ENCODE measurements around the gene STK24. TPM values are rescaled to one million over a fixed set of nuclear protein-coding genes. Genes with fewer than 3 reads are reported as not detected.
"Not testable (repeated sequence)": the region's sequence is repeated elsewhere in the genome, so short reads cannot be mapped to it uniquely, and the experiment has no call there.

The STK24 gene
- total RNA-seq, 3 donors from 2014 or later: 135 to 152 (median 142) TPM

DNA sequence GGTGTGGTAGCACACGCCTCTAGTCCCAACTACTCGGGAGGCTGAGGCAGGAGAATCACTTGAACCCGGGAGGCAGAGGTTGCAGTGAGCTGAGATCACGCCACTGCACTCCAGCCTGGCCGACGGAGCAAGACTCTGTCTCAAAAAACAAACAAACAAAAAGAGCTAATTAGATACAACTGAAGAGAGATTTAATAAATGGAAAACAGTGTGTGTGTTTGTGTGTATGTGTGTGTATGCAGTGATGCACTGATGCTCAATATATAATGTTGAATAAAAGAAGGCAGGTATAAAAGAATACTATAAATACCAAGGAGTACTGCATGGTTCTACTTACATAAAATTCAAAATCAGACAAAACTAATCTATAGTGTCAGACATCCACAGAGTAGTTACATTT is 13.6 kb upstream of the STK24 start:
- not testable (repeated sequence) for H3K9me3 Mint-ChIP-seq; ATAC-seq; H3K4me3 Mint-ChIP-seq; H3K4me1 Mint-ChIP-seq (ENCODE audit: low read depth); H3K27me3 Mint-ChIP-seq (ENCODE audit: low read depth); H3K36me3 Mint-ChIP-seq (ENCODE audit: insufficient read depth); DNase-seq

DNA sequence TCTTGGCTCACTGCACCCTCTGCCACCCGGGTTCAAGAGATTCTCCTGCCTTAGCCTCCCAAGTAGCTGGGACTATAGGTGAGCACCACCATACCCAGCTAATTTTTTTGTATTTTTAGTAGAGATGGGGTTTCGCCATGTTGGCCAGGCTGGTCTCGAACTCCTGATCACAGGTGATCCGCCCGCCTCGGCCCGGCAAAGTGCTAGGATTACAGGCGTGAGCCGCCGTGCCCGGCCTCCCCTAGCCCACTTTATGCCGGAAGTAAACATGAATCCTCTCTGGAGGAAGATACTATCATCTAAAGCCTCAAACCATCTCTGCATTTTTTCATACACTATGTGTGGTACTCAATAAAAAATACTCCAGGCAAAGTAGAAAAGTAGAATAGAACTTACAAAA is 12.6 kb upstream of the STK24 start:
- H3K4me1 Mint-ChIP-seq (ENCODE audit: low read depth); H3K4me3 Mint-ChIP-seq; DNase-seq; ATAC-seq; H3K27me3 Mint-ChIP-seq (ENCODE audit: low read depth); H3K36me3 Mint-ChIP-seq (ENCODE audit: insufficient read depth); H3K9me3 Mint-ChIP-seq: not testable (repeated sequence)

DNA sequence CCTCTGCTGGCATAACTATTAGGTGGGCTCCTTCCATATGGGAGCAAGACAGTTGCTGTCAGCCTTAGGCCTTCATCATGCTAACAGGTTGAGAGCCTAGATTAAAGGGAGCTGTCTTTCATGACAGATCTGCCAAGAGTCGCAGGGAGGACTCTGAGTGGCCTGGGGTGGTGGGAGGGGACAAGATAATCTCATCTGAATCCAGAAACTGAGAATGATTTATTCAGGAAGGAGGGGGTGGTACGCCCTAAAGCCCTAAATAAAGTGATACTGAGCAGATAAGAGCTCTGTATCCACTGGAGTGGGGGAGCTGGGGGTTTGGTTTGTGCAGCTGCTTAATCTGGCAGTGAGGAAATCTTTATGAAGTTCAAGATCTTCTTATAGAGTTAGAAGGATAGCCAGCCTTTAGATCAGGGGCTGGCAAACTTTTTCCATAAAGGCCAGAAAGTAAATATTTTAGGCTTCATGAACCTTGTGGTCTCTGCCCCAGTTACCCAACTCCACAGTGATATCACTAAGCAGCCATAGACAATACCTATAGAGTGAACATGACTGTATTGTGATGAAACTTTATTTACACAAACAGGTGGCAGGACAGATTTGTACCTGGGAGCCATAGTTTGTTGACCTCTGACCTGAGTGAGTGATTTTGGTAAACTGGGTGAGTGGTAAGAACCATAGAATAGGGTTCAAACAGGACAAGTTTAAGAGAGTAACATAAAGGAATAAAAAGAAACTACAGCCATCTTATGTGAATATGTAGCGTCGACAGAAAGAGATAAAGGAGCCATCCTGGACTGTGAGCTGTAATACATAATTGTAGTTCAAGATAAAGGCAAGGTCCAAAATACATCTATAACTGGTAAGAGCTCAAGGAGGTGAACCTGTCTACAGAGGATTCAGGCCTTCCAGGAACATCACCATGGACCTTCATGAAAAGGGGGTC is 9.8 kb upstream of the STK24 start:
- no peak for DNase-seq
- H3K9me3 Mint-ChIP-seq: peaks cover 4% of the 10 kb centered on the region
- no peaks in the 10 kb centered on the region for H3K36me3 Mint-ChIP-seq (ENCODE audit: insufficient read depth)
- ATAC-seq: peak in 1 of 2 donors; percentile 29
- H3K4me1 Mint-ChIP-seq (ENCODE audit: low read depth): peaks cover 6% of the 10 kb centered on the region
- no peaks in the 10 kb centered on the region for H3K27me3 Mint-ChIP-seq (ENCODE audit: low read depth)
- no peak overlapping the region for H3K4me3 Mint-ChIP-seq

DNA sequence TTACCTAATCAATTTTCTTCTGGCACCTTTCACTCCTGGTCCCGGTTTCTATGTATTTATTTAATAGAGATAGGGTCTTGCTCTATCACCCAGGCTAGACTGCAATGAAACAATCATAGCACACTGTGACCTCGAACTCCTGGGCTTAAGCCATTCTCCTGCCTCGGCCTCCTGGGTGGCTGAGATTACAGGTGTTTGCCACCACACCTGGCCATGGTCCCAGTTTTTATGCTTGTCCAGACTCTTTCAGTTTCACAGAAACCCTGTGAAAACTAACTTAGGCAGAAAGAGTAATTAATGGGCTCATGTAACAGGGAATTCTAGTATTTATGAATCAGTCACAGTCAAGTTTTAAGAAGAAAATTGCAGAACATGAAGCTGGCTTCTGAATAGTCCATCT is 9.0 kb upstream of the STK24 start:
- DNase-seq (no peak), ATAC-seq (no peak)
- peaks cover 4% of the 10 kb centered on the region for H3K9me3 Mint-ChIP-seq
- no peak overlapping the region for H3K4me3 Mint-ChIP-seq
- no peaks in the 10 kb centered on the region for H3K36me3 Mint-ChIP-seq (ENCODE audit: insufficient read depth)
- H3K4me1 Mint-ChIP-seq (ENCODE audit: low read depth): peaks cover 6% of the 10 kb centered on the region
- H3K27me3 Mint-ChIP-seq (ENCODE audit: low read depth): no peaks in the 10 kb centered on the region

DNA sequence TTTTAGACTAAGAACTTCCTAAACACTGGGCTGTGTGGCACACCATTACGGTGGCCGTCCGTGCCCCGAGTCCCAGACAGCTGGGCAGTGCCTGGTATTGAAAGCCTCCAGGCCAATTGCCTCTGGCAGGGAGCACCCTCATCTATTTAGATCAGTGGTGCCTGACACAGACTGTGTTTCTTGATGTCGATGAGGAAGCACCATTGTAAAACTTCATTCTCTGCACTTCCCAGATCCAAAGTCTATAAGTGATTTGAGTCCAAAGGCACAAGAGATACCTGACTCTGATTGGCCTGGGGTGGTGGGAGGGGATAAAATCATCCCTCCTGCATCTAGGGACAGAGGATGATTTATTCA is 8.5 kb upstream of the STK24 start:
- no peak for DNase-seq
- no peaks in the 10 kb centered on the region for H3K27me3 Mint-ChIP-seq (ENCODE audit: low read depth)
- peaks cover 4% of the 10 kb centered on the region for H3K9me3 Mint-ChIP-seq
- no peak for ATAC-seq
- no peaks in the 10 kb centered on the region for H3K36me3 Mint-ChIP-seq (ENCODE audit: insufficient read depth)
- H3K4me1 Mint-ChIP-seq (ENCODE audit: low read depth): peaks cover 6% of the 10 kb centered on the region
- H3K4me3 Mint-ChIP-seq: no peak overlapping the region

DNA sequence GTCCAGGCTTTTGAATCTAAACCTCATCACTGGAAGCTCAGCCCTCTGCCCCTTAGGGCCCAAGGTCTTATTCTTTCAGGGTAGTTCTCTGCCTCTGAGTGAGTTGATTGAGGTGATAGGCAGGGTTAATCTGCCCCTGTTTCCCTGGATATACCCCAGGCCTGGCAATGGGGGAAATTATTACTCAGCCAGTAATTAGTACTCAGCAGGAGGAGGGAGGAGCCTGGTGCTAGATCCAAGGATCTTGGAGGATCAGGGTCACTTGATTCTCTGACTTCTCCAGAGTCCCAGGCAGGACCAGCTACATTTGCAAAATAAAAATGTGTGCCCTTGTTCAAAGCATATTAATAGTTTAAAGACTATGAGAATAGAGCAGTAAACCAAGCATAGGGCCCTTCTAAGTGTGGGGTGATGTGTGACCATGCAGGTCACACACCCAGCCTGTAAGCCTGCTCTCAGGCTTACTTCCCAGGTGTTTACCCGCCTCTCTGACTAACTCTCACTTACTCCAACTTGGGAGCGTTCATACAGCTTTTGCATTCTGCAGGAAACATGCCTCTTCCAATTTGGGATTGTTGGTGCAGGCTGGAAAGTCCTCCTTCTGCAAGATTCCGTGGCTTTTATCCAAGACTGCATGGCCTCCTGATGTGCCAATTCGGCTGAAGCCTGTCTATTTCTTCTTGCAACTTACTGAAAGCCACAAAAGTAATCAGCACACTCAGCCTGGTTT is 7.9 kb upstream of the STK24 start:
- Mint-ChIP-seq H3K36me3 (ENCODE audit: insufficient read depth) (no peaks in the 10 kb centered on the region), H3K27me3 (ENCODE audit: low read depth) (no peaks in the 10 kb centered on the region), H3K4me3 (no peak overlapping the region), H3K9me3 (peaks cover 2% of the 10 kb centered on the region), H3K4me1 (ENCODE audit: low read depth) (peaks cover 6% of the 10 kb centered on the region)
- DNase-seq (no peak), ATAC-seq (no peak)

DNA sequence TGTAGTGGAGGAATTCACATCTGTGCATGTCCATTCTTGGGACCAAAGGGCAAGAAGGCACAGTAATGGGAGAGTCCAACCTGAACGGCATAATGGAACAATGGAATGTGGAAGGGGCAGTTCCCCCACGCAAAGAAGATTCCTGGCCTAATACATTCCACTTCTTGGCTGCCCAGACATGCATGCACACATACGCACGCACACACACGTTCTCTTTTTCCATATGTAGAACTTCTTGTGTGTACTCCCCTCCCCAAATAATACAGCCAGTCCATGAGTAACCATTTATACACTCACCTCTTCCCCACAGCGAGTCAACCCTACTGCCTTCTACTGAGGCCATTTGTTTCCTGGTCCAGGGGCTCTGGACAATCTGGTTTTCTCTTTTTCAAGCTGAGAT is 6.0 kb upstream of the STK24 start:
- Mint-ChIP-seq H3K9me3 (no peaks in the 10 kb centered on the region), H3K4me3 (no peak overlapping the region), H3K4me1 (ENCODE audit: low read depth) (peaks cover 6% of the 10 kb centered on the region), H3K36me3 (ENCODE audit: insufficient read depth) (no peaks in the 10 kb centered on the region), H3K27me3 (ENCODE audit: low read depth) (no peaks in the 10 kb centered on the region)
- DNase-seq: no peak
- ATAC-seq: no peak

DNA sequence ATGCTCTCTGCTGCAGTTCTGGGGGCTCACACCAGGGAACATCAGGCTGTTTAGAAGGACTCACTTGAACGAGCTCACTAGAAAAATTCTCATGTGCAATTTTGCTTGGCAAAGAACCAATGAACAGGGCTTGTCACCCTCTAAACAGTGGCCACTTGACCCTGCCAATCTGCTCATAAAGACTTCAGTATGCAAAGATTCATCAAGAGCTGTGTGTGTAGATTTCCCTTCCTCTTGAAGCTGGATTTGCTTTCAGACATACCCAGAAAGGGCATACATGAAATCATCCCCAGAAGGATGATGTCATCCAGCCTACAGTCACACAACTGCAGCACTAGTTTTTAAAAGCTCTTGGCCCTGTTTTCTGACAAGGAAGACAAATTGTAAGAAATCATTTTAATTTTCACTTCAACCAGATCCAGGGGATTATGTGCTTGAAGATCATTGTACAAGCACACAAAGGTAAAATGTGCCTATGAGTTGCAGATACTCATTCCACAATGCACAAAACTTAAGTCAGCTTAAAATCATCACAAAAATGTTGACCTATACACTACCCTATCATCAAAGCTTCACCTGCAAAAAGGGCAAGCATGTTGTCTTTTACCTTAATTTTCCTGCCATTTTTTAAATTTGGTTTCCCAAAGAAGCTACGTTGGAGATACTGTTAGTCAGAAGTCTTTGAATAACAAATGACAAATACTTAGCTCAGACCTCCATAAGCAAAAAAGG is 5.2 kb upstream of the STK24 start:
- ATAC-seq: no peak
- no peaks in the 10 kb centered on the region for H3K9me3 Mint-ChIP-seq

DNA sequence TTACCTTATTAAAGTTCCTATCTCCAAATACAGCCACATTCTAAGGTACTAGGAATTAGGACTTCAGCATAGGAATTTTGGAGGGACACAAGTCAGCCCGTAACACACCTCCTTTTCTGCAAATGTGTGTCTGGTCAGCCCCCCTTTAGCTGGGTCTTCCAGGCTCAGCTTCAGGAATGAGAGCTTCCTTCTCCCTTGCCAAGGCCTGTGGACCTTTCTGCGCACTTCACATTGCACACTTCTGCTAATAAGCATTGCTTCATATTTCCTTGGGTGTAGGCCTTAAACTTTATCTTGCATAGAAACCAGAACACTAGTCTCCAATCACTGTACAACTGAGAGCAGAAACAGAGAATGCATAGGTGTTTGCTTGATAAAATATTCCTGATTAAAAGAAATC is 4.5 kb upstream of the STK24 start:
- peaks cover 10% of the 10 kb centered on the region for H3K4me1 Mint-ChIP-seq (ENCODE audit: low read depth)
- DNase-seq (no peak), ATAC-seq (no peak)
- no peaks in the 10 kb centered on the region for H3K9me3 Mint-ChIP-seq
- H3K36me3 Mint-ChIP-seq (ENCODE audit: insufficient read depth): no peaks in the 10 kb centered on the region
- H3K27me3 Mint-ChIP-seq (ENCODE audit: low read depth): no peaks in the 10 kb centered on the region
- H3K4me3 Mint-ChIP-seq: no peak overlapping the region

More for the DNA sequence above, 5.2 kb upstream of the STK24 start:
- no peak overlapping the region for H3K4me3 Mint-ChIP-seq
- no peaks in the 10 kb centered on the region for H3K36me3 Mint-ChIP-seq (ENCODE audit: insufficient read depth)
- no peak for DNase-seq
- peaks cover 10% of the 10 kb centered on the region for H3K4me1 Mint-ChIP-seq (ENCODE audit: low read depth)
- no peaks in the 10 kb centered on the region for H3K27me3 Mint-ChIP-seq (ENCODE audit: low read depth)

DNA sequence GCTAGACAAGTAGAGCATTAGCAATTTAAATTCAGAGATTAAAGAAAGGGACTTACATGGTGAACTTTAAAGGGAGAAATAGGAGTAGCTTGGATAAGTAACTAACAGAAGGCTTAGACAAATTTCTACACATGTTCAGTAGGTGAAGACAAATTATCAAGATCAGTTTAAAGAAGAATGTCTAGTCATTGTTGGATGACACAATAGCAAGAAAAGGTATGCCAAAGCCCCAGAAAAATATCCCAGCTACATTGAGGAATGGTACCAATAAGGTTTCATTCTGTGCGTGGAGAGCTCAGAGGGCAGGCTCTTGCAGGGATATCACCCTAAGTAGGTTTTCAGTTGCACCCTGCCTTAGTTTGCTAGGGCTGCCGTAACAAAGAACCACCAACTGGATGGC is 3.5 kb upstream of the STK24 start:
- no peak for DNase-seq
- Mint-ChIP-seq H3K27me3 (ENCODE audit: low read depth) (no peaks in the 10 kb centered on the region), H3K4me3 (no peak overlapping the region), H3K36me3 (ENCODE audit: insufficient read depth) (no peaks in the 10 kb centered on the region), H3K9me3 (no peaks in the 10 kb centered on the region), H3K4me1 (ENCODE audit: low read depth) (peaks cover 11% of the 10 kb centered on the region)
- no peak for ATAC-seq

DNA sequence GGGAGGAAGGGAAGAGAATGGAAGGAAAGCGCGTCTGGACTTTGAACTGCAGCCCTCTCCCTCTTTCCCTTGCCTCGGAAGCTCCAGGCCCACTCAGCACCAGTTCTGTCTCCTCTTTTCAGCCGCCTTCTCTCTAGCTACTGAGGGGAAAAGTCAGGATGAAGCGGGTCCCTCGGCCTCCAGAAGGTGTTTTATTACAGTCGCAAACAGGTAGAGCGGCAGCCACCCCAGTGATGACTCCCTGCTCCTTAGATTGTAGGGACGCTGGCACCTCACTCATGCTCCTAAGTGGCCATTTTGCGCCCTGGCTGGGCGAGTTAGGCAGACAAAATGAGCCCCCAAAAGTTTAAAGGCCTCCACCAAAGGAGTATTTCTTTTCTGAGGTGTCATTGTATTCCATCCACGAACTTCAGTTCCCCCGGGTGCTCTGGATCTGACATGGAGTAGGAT is 954 bp upstream of the STK24 start:
- H3K4me3 Mint-ChIP-seq: peak overlapping the region; percentile 79
- ATAC-seq (no peak), DNase-seq (no peak)
- no peaks in the 10 kb centered on the region for H3K9me3 Mint-ChIP-seq
- H3K36me3 Mint-ChIP-seq (ENCODE audit: insufficient read depth): peaks cover 4% of the 10 kb centered on the region
- no peaks in the 10 kb centered on the region for H3K27me3 Mint-ChIP-seq (ENCODE audit: low read depth)
- peaks cover 33% of the 10 kb centered on the region for H3K4me1 Mint-ChIP-seq (ENCODE audit: low read depth)

DNA sequence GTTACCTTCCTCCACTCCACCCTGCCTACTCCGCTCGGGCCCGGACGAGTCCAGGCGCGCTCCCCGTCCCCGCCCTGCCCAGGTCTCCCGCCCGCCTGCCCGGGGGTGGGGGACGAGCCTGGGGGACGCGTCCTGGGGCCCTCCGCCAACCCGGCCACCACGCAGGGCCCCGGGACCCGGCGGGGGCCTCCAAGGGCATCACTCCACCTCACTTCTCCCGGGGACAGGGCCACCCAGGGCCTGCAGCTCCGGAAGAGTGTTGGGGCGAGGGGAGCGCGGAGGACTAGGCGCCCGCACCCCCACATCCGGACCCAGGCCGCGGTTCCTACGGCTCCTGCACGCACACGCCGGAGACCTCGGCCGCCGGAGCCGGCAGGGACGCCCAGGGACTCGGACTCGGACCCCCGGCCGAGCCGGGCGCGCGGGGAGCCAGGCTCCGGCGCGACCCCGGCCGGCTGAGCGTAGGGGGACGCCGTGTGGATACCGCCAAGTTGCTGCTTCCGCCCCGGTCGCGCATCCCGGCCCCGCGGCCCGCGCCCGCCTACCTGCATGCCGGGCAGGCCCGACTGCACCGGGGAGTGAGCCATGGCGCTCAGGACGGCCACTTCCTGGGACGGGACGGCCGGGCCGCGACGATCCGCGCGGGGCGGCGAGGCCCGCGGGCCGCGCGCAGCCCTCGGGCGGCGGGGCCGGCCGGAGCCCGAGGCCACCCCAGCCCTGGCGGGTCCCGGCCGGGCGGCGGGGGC is 534 bp downstream of the STK24 start:
- Mint-ChIP-seq H3K4me1 (ENCODE audit: low read depth) (peaks cover 42% of the 10 kb centered on the region), H3K4me3 (peak overlapping the region; percentile 89), H3K9me3 (no peaks in the 10 kb centered on the region), H3K27me3 (ENCODE audit: low read depth) (no peaks in the 10 kb centered on the region), H3K36me3 (ENCODE audit: insufficient read depth) (peaks cover 6% of the 10 kb centered on the region)
- ATAC-seq (peak; percentile 30 to 41), DNase-seq (no peak)

DNA sequence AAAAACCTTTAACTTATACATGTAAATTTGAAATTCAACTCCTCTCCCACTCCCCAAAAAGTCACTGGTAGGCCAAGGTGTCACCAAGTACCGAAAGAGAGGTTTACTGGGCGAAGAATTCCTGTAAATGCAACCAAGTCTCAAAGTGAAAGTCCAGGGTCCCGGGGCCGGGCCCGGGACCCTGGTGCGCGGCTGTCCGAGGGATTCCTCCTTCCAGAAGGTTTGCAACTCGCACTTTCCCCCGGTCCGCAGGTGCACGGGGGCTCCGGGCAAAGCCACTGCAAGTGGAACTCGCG is 1.1 kb downstream of the STK24 start:
- peaks cover 47% of the 10 kb centered on the region for H3K4me1 Mint-ChIP-seq (ENCODE audit: low read depth)
- DNase-seq (no peak), ATAC-seq (no peak)
- no peaks in the 10 kb centered on the region for H3K27me3 Mint-ChIP-seq (ENCODE audit: low read depth)
- peak overlapping the region; percentile 89 for H3K4me3 Mint-ChIP-seq
- peaks cover 6% of the 10 kb centered on the region for H3K36me3 Mint-ChIP-seq (ENCODE audit: insufficient read depth)
- H3K9me3 Mint-ChIP-seq: no peaks in the 10 kb centered on the region

Data from activated T-cell treated with anti-CD3 and anti-CD28 coated beads, Interleukin-2, amount 50 U/mL, for 4 hours (primary cell).